Body of pancreas (tissue), 4 donors: ENCODE measurements around the gene MMP24.

Experiments used
- POLR2A ChIP-seq, 3 donors: fragments of 450-650 bp; IDR thresholded peaks; one replicate each; pipeline ENCODE4 v1.6.1; 2016; ENCODE audit warnings: antibody characterized with exemption in 3 of 3, mild to moderate bottlenecking in 2 of 3
- TF ChIP-seq, protein P1 (sequence below), 7 experiments: fragments of 450-650 bp in 4 of 7; fragments of 200-600 bp in 3 of 7; sonication (generic) in 3 of 7; IDR thresholded peaks; one replicate each; pipeline ENCODE4 v1.5.1; 2016 to 2019; ENCODE audit warnings: antibody characterized with exemption in 7 of 7

DNA sequence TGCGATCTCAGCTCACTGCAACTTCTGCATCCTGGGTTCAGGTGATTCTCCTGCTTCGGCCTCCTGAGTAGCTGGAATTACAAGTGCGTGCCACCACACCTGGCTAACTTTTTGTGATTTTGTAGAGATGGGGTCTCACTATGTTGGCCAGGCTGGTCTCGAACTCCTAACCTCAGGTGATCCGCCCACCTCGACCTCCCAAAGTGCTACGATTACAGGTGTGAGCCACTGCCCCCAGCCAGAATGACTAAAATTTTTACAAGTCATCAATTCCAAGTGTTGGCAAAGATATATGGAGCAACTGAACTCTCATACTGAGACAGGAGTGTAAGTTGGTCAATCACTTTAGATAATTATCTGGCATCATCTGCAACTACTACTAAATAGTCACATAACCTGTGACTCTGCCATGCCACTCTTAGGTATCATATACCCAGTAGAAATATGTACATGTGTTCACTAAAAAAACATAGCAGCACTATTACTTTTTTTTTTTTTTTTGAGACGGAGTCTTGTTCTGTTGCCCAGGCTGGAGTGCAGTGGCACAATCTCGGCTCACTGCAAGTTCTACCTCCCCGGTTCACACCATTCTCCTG, 55.1 kb downstream of the MMP24 start:
- TF ChIP-seq, protein P1, sequence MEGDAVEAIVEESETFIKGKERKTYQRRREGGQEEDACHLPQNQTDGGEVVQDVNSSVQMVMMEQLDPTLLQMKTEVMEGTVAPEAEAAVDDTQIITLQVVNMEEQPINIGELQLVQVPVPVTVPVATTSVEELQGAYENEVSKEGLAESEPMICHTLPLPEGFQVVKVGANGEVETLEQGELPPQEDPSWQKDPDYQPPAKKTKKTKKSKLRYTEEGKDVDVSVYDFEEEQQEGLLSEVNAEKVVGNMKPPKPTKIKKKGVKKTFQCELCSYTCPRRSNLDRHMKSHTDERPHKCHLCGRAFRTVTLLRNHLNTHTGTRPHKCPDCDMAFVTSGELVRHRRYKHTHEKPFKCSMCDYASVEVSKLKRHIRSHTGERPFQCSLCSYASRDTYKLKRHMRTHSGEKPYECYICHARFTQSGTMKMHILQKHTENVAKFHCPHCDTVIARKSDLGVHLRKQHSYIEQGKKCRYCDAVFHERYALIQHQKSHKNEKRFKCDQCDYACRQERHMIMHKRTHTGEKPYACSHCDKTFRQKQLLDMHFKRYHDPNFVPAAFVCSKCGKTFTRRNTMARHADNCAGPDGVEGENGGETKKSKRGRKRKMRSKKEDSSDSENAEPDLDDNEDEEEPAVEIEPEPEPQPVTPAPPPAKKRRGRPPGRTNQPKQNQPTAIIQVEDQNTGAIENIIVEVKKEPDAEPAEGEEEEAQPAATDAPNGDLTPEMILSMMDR (IDR thresholded peaks at IDR 0.05) = no peak
- no peak for TF ChIP-seq POLR2A (IDR thresholded peaks at IDR 0.05)
